ENCODE data around the gene COX15.

The COX15 gene

GRCh38 chr10:99695761-99696160 is 36.2 kb downstream of the COX15 start:
- TF ChIP-seq SPI1 (IDR thresholded peaks at IDR 0.05; ENCODE audit: borderline replicate concordance, low read depth) (no peak), POLR2AphosphoS5 (IDR thresholded peaks at IDR 0.05; ENCODE audit: low read depth) (no peak), GABPA (IDR thresholded peaks at IDR 0.05; ENCODE audit: low read depth) (no peak), REST (IDR thresholded peaks at IDR 0.05; ENCODE audit: insufficient replicate concordance, low read depth) (no peak), CTCF (IDR thresholded peaks at IDR 0.05; ENCODE audit: insufficient read depth, low read length) (no peak)
- no peak overlapping the region for H3K27ac ChIP-seq (replicated peaks)

DNA sequence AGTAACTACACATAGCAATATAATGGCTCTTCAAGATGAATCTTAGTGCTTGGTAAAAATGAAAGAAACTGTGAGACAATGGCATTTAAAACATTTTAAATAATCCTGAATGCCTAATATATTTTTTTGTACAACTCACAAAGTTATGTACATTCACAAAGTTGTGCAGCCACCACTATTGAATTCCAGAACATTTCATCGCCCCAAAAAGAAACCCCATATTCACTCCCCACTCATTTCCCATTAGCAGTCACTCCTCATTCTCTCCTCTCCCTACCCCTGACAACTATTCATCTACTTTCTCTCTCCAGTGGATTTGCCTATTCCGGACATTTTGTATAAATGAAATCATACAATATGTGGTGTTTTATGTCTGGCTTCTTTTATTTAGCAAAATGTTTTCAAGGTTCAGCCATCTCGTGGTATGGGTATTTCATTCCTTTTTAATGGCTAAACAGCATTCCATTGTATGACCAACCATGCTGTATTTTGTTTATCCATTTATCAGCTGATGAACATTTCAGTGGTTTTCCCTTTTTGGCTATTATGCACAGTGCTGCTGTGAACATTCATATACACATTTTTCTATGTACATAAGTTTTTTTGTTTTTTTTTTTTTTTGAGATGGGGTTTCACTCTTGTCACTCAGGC is 37.9 kb downstream of the COX15 start:
- no peak for DNase-seq (ENCODE audit: low read depth in 1 of 2, low spot score in 1 of 2)
- Histone ChIP-seq H3K27me3 (ENCODE audit: insufficient read depth, poor library complexity, severe bottlenecking) (no peaks in the 10 kb centered on the region), H3K4me3 (replicated peaks; ENCODE audit: insufficient read depth, low read length) (no peak overlapping the region), H3K27ac (replicated peaks) (no peak overlapping the region)
- TF ChIP-seq GABPA (IDR thresholded peaks at IDR 0.05; ENCODE audit: low read depth) (no peak), REST (IDR thresholded peaks at IDR 0.05; ENCODE audit: insufficient replicate concordance, low read depth) (no peak), CTCF (IDR thresholded peaks at IDR 0.05; ENCODE audit: insufficient read depth, low read length) (no peak), POLR2AphosphoS5 (IDR thresholded peaks at IDR 0.05; ENCODE audit: low read depth) (no peak), SPI1 (IDR thresholded peaks at IDR 0.05; ENCODE audit: borderline replicate concordance, low read depth) (no peak)

More at GRCh38 chr10:99695761-99696160, 36.2 kb downstream of the COX15 start:
- DNase-seq (ENCODE audit: low read depth in 1 of 2, low spot score in 1 of 2): no peak
- Histone ChIP-seq H3K4me3 (replicated peaks; ENCODE audit: insufficient read depth, low read length) (no peak overlapping the region), H3K27me3 (ENCODE audit: insufficient read depth, poor library complexity, severe bottlenecking) (no peaks in the 10 kb centered on the region)

GRCh38 chr10:99689461-99689860 is 42.5 kb downstream of the COX15 start:
- TF ChIP-seq SPI1 (IDR thresholded peaks at IDR 0.05; ENCODE audit: borderline replicate concordance, low read depth): no peak
- no peak for TF ChIP-seq REST (IDR thresholded peaks at IDR 0.05; ENCODE audit: insufficient replicate concordance, low read depth)
- no peak for TF ChIP-seq GABPA (IDR thresholded peaks at IDR 0.05; ENCODE audit: low read depth)
- TF ChIP-seq CTCF (IDR thresholded peaks at IDR 0.05; ENCODE audit: insufficient read depth, low read length): no peak
- TF ChIP-seq POLR2AphosphoS5 (IDR thresholded peaks at IDR 0.05; ENCODE audit: low read depth): no peak
- no peak overlapping the region for H3K4me3 ChIP-seq (replicated peaks; ENCODE audit: insufficient read depth, low read length)
- no peak for DNase-seq (ENCODE audit: low read depth in 1 of 2, low spot score in 1 of 2)
- H3K27me3 ChIP-seq (ENCODE audit: insufficient read depth, poor library complexity, severe bottlenecking): no peaks in the 10 kb centered on the region
- no peak overlapping the region for H3K27ac ChIP-seq (replicated peaks)
